Testis (tissue), 2 donors: ENCODE data around the gene NRCAM.
"Not testable (repeated sequence)": the region's sequence is repeated elsewhere in the genome, so short reads cannot be mapped to it uniquely, and the experiment has no call there.

Experiments
- POLR2A ChIP-seq: fragments of 450-650 bp; IDR thresholded peaks from one replicate; pipeline ENCODE4 v1.6.1; 2017; ENCODE audit warnings: antibody characterized with exemption, mild to moderate bottlenecking, moderate library complexity
- TF ChIP-seq, protein P1 (sequence below), 3 experiments: fragments of 450-650 bp in 2 of 3; fragments of 200-600 bp in 1 of 3; sonication (generic) in 1 of 3; IDR thresholded peaks; one replicate each; pipeline ENCODE4 v1.5.1; 2016 to 2019; ENCODE audit warnings: antibody characterized with exemption in 3 of 3, mild to moderate bottlenecking in 2 of 3, moderate library complexity in 1 of 3

DNA sequence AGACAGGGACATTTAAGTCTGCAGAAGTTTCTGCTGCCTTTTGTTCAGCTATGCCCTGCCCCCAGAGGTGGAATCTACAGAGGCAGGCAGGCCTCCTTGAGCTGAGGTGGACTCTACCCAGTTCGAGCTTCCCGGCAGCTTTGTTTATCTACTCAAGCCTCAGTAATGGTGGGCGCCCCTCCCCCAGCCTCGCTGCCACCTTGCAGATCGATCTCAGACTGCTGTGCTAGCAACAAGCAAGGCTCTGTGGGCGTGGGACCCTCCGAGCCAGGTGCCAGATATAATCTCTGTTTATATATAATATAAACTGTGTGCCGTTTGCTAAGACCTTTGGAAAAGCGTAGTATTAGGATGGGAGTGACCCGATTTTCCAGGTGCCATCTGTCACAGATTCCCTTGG lies 63.1 kb downstream of the NRCAM start:
- TF ChIP-seq, protein P1, sequence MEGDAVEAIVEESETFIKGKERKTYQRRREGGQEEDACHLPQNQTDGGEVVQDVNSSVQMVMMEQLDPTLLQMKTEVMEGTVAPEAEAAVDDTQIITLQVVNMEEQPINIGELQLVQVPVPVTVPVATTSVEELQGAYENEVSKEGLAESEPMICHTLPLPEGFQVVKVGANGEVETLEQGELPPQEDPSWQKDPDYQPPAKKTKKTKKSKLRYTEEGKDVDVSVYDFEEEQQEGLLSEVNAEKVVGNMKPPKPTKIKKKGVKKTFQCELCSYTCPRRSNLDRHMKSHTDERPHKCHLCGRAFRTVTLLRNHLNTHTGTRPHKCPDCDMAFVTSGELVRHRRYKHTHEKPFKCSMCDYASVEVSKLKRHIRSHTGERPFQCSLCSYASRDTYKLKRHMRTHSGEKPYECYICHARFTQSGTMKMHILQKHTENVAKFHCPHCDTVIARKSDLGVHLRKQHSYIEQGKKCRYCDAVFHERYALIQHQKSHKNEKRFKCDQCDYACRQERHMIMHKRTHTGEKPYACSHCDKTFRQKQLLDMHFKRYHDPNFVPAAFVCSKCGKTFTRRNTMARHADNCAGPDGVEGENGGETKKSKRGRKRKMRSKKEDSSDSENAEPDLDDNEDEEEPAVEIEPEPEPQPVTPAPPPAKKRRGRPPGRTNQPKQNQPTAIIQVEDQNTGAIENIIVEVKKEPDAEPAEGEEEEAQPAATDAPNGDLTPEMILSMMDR (IDR thresholded peaks at IDR 0.05), result not testable (repeated sequence)
- not testable (repeated sequence) for TF ChIP-seq POLR2A
